GM12865 (cell line): Measurements from ENCODE around the gene EXOC4.

ENCODE experiments used
- DNase-seq: peaks from one replicate; pipeline ENCODE4 v3.0.0; 2010; ENCODE audit warnings: low read depth
- H3K4me3 ChIP-seq: 2 replicates; pipeline ENCODE4 v1.5.1; 2011; ENCODE audit warnings: mild to moderate bottlenecking, low read depth, low read length, control low read depth
- TF ChIP-seq, protein P1 (sequence below): IDR thresholded peaks from 2 replicates; pipeline ENCODE4 v1.5.1; 2011; ENCODE audit warnings: low read length, control low read depth, low read depth, inconsistent platforms; ENCODE audit not compliant: insufficient read depth; ENCODE audit errors: missing control alignments

Gene EXOC4

DNA sequence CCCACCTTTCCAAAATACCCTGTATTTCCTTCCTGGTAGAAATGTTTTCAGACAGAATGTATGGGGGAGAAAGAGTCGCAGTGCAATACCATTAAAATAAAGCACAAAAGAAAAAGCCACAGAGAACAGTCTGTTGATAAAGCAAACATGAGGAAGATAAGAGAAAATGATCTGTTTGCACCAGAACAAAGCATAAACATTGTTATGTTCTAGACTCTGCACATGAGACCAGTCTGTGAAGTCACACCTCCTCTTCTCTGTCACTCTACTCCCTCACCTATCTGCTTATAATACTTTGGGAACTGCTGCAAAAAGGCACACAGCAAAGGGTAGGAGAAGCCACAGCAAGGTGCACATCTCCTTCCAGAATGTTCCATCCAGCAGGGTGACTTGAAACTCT is 807.0 kb downstream of the EXOC4 start:
- TF ChIP-seq, protein P1, sequence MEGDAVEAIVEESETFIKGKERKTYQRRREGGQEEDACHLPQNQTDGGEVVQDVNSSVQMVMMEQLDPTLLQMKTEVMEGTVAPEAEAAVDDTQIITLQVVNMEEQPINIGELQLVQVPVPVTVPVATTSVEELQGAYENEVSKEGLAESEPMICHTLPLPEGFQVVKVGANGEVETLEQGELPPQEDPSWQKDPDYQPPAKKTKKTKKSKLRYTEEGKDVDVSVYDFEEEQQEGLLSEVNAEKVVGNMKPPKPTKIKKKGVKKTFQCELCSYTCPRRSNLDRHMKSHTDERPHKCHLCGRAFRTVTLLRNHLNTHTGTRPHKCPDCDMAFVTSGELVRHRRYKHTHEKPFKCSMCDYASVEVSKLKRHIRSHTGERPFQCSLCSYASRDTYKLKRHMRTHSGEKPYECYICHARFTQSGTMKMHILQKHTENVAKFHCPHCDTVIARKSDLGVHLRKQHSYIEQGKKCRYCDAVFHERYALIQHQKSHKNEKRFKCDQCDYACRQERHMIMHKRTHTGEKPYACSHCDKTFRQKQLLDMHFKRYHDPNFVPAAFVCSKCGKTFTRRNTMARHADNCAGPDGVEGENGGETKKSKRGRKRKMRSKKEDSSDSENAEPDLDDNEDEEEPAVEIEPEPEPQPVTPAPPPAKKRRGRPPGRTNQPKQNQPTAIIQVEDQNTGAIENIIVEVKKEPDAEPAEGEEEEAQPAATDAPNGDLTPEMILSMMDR, result no peak
- H3K4me3 ChIP-seq, result no peak overlapping the region
- no peak for DNase-seq

DNA sequence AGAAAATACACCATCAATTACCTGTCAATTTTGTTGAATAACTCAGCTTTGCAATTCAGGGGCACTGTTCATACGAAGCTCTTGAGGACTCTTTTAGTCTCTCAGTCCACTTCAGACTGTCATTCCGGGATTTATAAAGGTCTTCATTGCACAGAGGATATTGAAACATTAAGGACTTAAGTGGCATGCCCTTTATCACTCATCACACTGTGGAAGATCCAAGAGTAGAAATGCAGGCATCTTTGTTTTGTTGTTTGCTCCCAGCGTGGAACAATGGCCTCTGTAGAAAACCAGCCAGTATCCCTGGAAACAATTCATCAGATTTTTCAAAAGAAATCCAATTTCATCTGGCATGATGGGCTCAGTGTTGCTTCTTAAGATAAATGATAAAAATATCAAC is 808.0 kb downstream of the EXOC4 start:
- no peak for DNase-seq
- no peak overlapping the region for H3K4me3 ChIP-seq
- TF ChIP-seq, protein P1, result no peak

DNA sequence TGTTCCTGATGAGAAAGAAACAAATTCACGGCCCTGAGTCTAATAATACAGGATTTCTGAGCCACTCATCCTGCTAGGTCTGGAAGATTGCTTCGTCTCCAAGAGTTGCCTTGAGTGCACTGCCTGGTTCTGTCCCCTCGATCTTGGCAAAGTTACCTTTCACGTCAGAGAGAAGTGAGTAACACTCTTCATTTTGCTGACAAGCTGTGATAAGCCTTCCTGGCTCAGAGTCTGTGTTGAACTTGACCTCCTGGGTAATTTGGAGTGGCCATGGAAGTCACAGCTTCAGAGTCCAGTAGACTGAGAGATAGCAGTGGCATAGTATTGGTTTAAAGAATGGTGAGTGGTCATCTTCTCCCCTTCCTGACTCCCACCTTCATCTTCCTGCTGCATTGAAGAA is 809.6 kb downstream of the EXOC4 start:
- TF ChIP-seq, protein P1, result no peak
- DNase-seq, result no peak
- no peak overlapping the region for H3K4me3 ChIP-seq

DNA sequence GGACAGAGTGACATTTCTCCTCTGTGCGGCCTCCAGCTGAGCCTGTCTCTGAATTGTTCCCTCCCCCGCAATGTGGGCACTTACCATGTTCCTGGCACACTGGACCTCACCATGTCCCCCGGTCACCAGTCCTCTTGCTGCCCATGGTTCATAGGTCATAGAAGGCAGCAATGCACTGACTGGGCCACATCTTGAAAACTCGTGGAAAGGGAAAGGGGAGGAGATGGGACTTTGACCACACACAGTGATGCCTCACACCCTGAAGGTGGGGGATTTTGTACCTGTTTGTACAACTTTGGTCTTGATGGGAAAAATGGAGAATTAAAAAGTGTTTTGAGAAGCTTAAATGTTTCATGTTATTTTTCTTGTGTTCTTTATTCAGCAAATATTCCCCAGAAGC is 812.5 kb downstream of the EXOC4 start:
- no peak overlapping the region for H3K4me3 ChIP-seq
- TF ChIP-seq, protein P1, result no peak
- no peak for DNase-seq

DNA sequence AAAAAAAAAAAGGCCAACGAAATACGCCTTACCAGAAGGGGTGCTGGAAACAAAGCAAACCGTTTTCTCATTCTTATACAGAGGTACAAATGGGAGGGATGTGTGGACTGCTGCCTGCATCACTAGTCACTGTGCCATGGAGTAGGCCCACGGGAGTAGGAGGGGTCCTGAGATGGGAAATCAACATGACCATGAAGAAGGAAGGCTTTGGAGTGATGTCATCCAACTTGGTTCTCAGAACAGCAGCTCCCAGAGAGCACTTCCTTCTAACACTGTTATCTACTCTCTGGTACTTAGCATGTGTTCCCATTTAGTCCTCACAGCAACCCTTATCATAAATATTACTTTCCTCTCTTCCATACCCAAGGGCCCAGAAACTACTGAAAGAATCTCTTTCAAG is 814.3 kb downstream of the EXOC4 start:
- H3K4me3 ChIP-seq, result no peak overlapping the region
- TF ChIP-seq, protein P1, result no peak
- DNase-seq, result no peak

DNA sequence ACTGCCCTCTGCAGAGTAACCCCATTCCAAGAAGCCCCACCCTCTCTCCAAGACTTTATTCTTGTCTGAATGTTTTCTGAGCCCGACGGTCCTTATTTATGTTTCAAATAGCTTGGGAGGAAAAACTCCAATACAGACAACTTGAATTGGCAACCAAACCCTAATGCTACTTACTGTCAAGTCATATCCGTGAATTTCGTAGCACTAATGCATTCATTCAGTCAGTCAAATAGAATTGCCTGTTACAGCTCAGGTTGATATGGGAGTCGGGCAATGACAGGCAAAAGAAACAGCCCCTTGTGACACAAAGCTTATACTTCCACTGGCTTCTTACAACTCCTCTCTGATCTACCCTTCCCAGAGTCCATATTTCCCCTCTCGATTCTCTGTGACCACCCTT is 815.8 kb downstream of the EXOC4 start:
- no peak for DNase-seq
- TF ChIP-seq, protein P1, result no peak
- H3K4me3 ChIP-seq, result no peak overlapping the region

DNA sequence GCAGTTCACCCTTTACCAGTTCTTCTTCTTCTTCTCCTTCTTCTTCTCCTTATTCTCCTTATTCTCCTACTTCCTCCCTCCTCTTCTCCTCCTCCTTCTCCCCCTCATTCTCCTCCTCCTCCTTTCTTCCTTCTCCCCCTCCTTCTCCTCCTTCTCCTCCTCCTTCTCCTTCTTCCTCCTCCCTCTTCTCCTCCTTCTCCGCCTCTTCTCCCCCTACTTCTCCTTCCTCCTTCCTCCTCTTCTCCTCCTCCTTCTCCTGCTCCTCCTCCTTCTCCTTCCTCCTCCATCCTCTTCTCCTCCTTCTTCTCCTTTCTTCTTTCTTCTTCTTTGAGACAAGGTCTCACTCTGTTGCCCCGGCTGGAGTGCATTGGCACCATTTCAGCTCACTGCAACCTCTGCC is 816.3 kb downstream of the EXOC4 start:
- H3K4me3 ChIP-seq, result no peak overlapping the region
- DNase-seq, result no peak
- TF ChIP-seq, protein P1, result no peak
